Bronchial epithelial cell (primary cell): ENCODE results near the gene KIAA1217. TPM values are rescaled to one million over a fixed set of nuclear protein-coding genes. Genes with fewer than 3 reads are reported as not detected.
A peak's percentile ranks its signal among the peaks of the same experiment; 100 is the strongest.

ENCODE experiments used
- DNase-seq: peaks from one replicate; pipeline ENCODE4 v3.0.0-alpha.2; 2010; ENCODE audit warnings: low read depth
- FAIRE-seq: peaks from 2 replicates; lab custom pipeline; 2011; peaks lifted over from hg19 to GRCh38; lab: Jason Lieb, UNC
- H3K27me3 ChIP-seq: 2 replicates; pipeline ENCODE4 v1.5.1; 2011; ENCODE audit warnings: low read length; ENCODE audit not compliant: control insufficient read depth, insufficient read depth
- H3K36me3 ChIP-seq: 2 replicates; pipeline ENCODE4 v1.5.1; 2011; ENCODE audit warnings: low read length; ENCODE audit not compliant: control insufficient read depth, insufficient read depth
- H3K4me3 ChIP-seq: 2 replicates; pipeline ENCODE4 v1.5.1; 2011; ENCODE audit warnings: mild to moderate bottlenecking, low read depth, low read length, control low read depth
- CTCF ChIP-seq: IDR thresholded peaks from 2 replicates; pipeline ENCODE4 v1.5.1; 2011; ENCODE audit warnings: mild to moderate bottlenecking, moderate library complexity, low read length, control low read depth, inconsistent platforms; ENCODE audit not compliant: insufficient read depth, severe bottlenecking
- total RNA-seq: library from RNA; depleted of rRNA; stranded (reverse); fragments of >200 nt; gene quantifications from 2 replicates; pipeline ENCODE4 v1.2.1, GENCODE V29; 2014

Gene KIAA1217
- total RNA-seq, 1 donor from 2014 or later, result 3.4 TPM

- FAIRE-seq, result no peak
- Histone ChIP-seq H3K36me3 (peaks cover 26% of the 10 kb centered on the region), H3K4me3 (no peak overlapping the region), H3K27me3 (no peaks in the 10 kb centered on the region)
- TF ChIP-seq CTCF, result no peak
- DNase-seq, result peak; percentile 17
Measured at GRCh38 chr10:24518411-24518810, 309.5 kb downstream of the KIAA1217 start.

GRCh38 chr10:24518981-24519597 lies 310.2 kb downstream of the KIAA1217 start:
- Histone ChIP-seq H3K36me3 (peaks cover 27% of the 10 kb centered on the region), H3K4me3 (no peak overlapping the region), H3K27me3 (no peaks in the 10 kb centered on the region)
- peak; percentile 54 for DNase-seq
- FAIRE-seq, result peak; percentile 36
- TF ChIP-seq CTCF, result peak; percentile 77

DNA sequence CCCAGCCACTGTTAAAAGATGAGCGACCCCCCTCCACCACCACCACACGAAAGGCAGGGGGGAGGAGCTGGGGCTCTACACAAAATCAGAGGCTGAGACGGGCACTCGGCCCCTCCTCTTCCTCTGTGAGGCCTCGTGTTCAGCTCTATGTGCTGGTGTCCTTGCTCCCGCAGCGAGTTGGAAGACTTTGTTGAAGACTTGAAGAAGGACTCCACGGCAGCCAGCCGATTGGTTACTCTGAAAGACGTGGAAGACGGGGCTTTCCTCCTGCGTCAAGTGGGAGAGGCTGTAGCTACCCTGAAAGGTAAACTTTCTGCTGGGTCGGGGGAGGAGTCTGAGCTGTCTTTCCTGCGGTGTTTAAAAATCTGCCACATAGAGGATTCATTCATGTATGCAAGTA lies 311.0 kb downstream of the KIAA1217 start:
- no peak for TF ChIP-seq CTCF
- no peak for FAIRE-seq
- DNase-seq, result no peak
- H3K27me3 ChIP-seq, result no peaks in the 10 kb centered on the region
- peaks cover 33% of the 10 kb centered on the region for H3K36me3 ChIP-seq
- no peak overlapping the region for H3K4me3 ChIP-seq

DNA sequence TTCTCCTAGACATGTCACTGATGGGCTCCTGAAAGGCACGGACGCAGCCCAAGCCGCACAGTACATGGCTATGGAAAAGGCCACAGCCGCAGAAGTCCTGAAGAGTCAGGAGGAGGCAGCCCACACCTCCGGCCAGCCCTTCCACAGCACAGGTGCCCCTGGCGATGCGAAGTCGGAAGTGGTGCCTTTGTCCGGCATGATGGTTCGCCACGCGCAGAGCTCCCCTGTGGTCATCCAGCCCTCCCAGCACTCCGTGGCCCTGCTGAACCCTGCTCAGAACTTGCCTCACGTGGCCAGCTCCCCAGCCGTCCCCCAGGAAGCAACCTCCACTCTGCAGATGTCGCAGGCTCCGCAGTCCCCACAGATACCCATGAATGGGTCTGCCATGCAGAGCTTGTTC lies 315.4 kb downstream of the KIAA1217 start:
- no peak for TF ChIP-seq CTCF
- no peaks in the 10 kb centered on the region for H3K27me3 ChIP-seq
- H3K36me3 ChIP-seq, result peaks cover 45% of the 10 kb centered on the region
- FAIRE-seq (no peak), DNase-seq (no peak)
- no peak overlapping the region for H3K4me3 ChIP-seq

- no peaks in the 10 kb centered on the region for H3K27me3 ChIP-seq
- no peak for DNase-seq
- H3K36me3 ChIP-seq, result peaks cover 41% of the 10 kb centered on the region
- no peak overlapping the region for H3K4me3 ChIP-seq
- TF ChIP-seq CTCF, result no peak
- no peak for FAIRE-seq
Measured at GRCh38 chr10:24526085-24526649, 317.2 kb downstream of the KIAA1217 start.
